ENCODE data around the gene NCKAP5. TPM values are rescaled to one million over a fixed set of nuclear protein-coding genes. Genes with fewer than 3 reads are reported as not detected.

The NCKAP5 gene
- polyA plus RNA-seq, 2 of the 4 experiments (the other 2 are of a cell fraction), result 3.0 to 4.1 TPM

GRCh38 chr2:132884705-132885104, 683.6 kb downstream of the NCKAP5 start (continued):
- TF ChIP-seq POLR2A (IDR thresholded peaks at IDR 0.05; ENCODE audit: low read length) (no peak), FOSL2 (IDR thresholded peaks at IDR 0.05) (no peak), FOSL2 (CRISPR knock-in tag; IDR thresholded peaks at IDR 0.05) (no peak), PBX3 (IDR thresholded peaks at IDR 0.05) (no peak), MAZ (IDR thresholded peaks at IDR 0.05; ENCODE audit: borderline replicate concordance, low read depth, low read length) (no peak), BHLHE40 (IDR thresholded peaks at IDR 0.05; ENCODE audit: low read depth, low read length) (no peak), CHD4 (IDR thresholded peaks at IDR 0.05; ENCODE audit: borderline replicate concordance) (no peak), EP300 (IDR thresholded peaks at IDR 0.05) (no peak), CHD2 (IDR thresholded peaks at IDR 0.05; ENCODE audit: low read length, partially characterized antibody) (no peak), RCOR1 (IDR thresholded peaks at IDR 0.05; ENCODE audit: low read depth, low read length) (no peak), MAX (IDR thresholded peaks at IDR 0.05) (no peak), ZFP36 (IDR thresholded peaks at IDR 0.05; ENCODE audit: borderline replicate concordance, partially characterized antibody) (no peak)

GRCh38 chr2:132884292-132884691, 684.0 kb downstream of the NCKAP5 start:
- 6% methylated on average over 4 of the region's 4 CpGs for WGBS (ENCODE audit: missing lambda C conversion rate)
- Histone ChIP-seq H3K4me3 (no peak overlapping the region), H3K4me2 (peak overlapping the region; percentile 44), H3K27ac (peak overlapping the region; percentile 34 to 81), H3K9me3 (no peaks in the 10 kb centered on the region), H3K4me1 (peaks cover 18% of the 10 kb centered on the region; the same call in 2 of the 3 replicates)
- POLR2A ChIA-PET, result no interaction called here
- DNase-seq (ENCODE audit: low read depth in 1 of 2, low spot score in 1 of 2), result peak in 1 of 2 experiments; percentile 23
- ATAC-seq, result peak; percentile 60 to 62; a peak in 5 of 6 replicates
- FAIRE-seq, result no peak
- CTCF ChIA-PET, result no interaction called here
- TF ChIP-seq HEYL (CRISPR knock-in tag; IDR thresholded peaks at IDR 0.05) (no peak), EP300 (IDR thresholded peaks at IDR 0.05) (peak in 1 of 2 experiments; percentile 22; a peak in 1 of 5 replicates), POLR2AphosphoS2 (conservative IDR thresholded peaks at IDR 0.05; ENCODE audit: low read length) (no peak), USF2 (IDR thresholded peaks at IDR 0.05) (no peak), RARB (CRISPR knock-in tag; IDR thresholded peaks at IDR 0.05) (no peak), JUNB (IDR thresholded peaks at IDR 0.05) (peak; percentile 15; the same call in 1 of the 2 replicates), HES2 (IDR thresholded peaks at IDR 0.05) (no peak), RNF2 (IDR thresholded peaks at IDR 0.05; ENCODE audit: borderline replicate concordance, low read depth) (no peak), ZC3H11A (IDR thresholded peaks at IDR 0.05) (no peak), EHF (CRISPR knock-in tag; IDR thresholded peaks at IDR 0.05) (no peak), KDM1A (IDR thresholded peaks at IDR 0.05; ENCODE audit: low read depth) (no peak), HOXB5 (CRISPR knock-in tag; IDR thresholded peaks at IDR 0.05) (no peak), ATOH8 (CRISPR knock-in tag; IDR thresholded peaks at IDR 0.05; ENCODE audit: low read depth) (no peak), RAD21 (conservative IDR thresholded peaks at IDR 0.05 in 1 of 2, IDR thresholded peaks at IDR 0.05 in 1 of 2) (no peak), BCL3 (IDR thresholded peaks at IDR 0.05) (no peak), RFX5 (IDR thresholded peaks at IDR 0.05) (no peak), HMGXB4 (CRISPR knock-in tag; IDR thresholded peaks at IDR 0.05; ENCODE audit: borderline replicate concordance) (no peak), KDM5A (IDR thresholded peaks at IDR 0.05) (no peak), PBX3 (IDR thresholded peaks at IDR 0.05) (no peak), CEBPB (IDR thresholded peaks at IDR 0.05) (peak; percentile 58 to 73), BHLHE40 (IDR thresholded peaks at IDR 0.05; ENCODE audit: low read depth, low read length) (no peak), POLR2A (IDR thresholded peaks at IDR 0.05; ENCODE audit: low read length) (no peak), MAX (IDR thresholded peaks at IDR 0.05) (no peak), MYC (IDR thresholded peaks at IDR 0.05; ENCODE audit: borderline replicate concordance, low read length) (no peak), HOXB13 (CRISPR knock-in tag; IDR thresholded peaks at IDR 0.05; ENCODE audit: low read depth) (no peak)

All from A549 (cell line).